GM19397 (cell line): ENCODE data around the gene C2CD4A.

Source experiments
- ATAC-seq: cut with Tn5 transposase; IDR thresholded peaks from one replicate; pipeline ENCODE4 v1.9.1; 2021; ENCODE audit warnings: mild to moderate bottlenecking, moderate library complexity; ENCODE audit not compliant: unreplicated experiment

Gene C2CD4A

DNA sequence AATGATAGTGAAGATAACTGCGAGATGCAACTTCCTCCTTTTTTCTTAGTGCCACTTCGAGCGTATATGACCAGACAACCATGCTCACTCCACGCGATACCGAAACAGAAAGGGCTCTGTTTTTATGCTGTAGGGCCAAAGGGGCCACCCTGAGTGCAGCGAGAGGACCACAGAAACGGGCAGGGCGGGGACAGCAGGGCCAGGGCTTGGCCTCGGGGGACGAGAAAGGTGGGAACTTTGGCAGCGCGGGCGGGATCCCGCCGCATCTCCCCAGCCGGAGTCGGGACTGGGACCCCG lies 7.0 kb upstream of the C2CD4A start:
- peak; percentile 68 for ATAC-seq

DNA sequence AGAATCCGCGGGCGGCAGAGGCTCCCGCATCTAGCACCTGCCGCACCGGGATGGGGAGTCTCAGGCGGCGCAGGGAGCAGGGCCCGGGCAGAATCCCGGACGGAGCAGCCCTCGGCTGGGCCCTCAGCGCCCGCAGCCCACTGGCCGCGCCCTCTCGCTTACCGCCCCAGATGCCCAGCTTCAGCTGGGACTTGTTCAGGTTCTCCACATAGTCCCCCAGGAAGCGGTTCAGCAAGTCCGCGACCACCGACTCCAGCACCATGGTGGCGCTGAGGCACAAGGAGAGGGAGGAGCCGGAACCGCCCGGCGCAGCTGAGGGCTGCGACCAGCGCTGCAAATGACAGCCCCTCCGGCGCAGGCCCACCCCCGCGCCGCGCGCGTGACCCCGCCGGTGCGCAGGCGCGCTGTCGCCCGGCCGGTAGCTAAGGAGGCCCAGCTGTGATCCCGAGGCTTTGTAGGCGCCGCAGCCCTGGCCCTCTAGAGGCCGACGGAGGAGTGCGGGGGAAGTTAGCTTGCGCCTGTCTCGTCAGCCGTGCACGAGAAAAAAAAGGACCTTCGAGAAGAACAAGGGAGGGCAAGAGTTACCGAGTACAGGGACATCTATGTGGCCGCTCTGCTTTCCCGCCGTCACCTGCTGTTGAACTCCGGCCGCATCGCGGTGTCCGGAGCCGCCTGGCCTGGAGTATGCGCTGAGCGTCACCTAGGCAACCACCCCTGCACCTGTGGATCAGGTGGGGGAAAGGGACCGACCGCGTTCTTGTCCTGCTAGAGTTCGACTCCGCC lies 6.5 kb upstream of the C2CD4A start, which contains the start of gene VPS13C:
TSS of gene VPS13C (minus strand) at position 335 of the 783 bp plus-strand sequence. CDS start at position 262, 73 bp downstream.
- ATAC-seq = peak; percentile 92

DNA sequence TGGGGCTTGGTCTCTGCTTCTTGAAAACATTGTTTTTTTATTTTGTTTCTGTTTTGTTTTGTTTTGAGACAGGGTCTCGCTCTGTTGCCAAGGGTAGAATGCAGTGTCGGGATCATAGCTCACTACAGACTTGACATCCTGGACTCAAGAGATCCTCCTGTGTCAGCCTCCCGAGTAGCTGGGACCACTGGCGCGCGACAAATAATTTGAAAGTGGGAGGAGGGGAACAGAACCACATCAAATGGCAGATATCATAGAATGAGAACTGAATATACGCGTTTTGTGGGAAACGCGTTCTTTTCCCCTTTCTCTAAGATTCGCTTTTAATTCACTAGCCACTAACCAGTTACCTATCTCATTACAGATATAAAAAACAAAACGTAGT lies 5.9 kb upstream of the C2CD4A start:
- no peak for ATAC-seq

DNA sequence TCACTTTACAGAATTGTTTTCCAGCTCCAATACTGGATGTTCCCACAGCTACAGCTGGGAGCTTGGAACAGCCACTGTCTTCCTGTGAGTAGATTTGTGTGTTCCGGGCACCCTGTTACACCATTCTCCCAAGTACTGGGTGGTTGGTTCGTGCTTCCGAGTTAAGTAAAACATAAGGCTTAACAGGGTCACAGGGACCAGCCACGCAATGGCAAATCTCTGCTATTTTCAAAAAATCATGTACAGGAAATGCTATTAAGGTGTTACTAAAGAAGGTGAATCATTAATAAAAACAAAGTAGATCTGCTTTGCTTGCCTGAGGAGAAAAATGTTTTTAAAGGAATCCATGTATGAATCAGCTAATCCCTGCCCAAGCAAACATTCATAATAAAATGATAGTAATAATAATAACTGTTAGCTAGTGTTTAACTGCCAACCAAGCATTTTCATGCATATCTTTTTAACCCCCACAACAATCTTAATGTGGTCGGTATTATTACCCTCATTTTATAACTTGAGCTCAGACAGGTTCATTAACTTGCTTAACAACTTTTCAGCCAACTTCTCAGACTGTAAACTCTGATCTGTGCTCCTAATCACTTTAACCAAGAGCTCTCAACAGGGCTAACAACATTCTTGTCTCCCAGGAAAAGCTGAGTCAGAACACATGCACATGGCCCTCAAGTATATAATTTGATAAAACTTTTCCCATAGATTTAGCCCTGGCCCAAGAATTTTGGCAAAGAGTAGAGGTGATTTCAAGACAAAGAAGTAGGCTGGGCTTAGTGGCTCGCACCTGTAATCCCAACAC lies 2.7 kb upstream of the C2CD4A start:
- no peak for ATAC-seq

DNA sequence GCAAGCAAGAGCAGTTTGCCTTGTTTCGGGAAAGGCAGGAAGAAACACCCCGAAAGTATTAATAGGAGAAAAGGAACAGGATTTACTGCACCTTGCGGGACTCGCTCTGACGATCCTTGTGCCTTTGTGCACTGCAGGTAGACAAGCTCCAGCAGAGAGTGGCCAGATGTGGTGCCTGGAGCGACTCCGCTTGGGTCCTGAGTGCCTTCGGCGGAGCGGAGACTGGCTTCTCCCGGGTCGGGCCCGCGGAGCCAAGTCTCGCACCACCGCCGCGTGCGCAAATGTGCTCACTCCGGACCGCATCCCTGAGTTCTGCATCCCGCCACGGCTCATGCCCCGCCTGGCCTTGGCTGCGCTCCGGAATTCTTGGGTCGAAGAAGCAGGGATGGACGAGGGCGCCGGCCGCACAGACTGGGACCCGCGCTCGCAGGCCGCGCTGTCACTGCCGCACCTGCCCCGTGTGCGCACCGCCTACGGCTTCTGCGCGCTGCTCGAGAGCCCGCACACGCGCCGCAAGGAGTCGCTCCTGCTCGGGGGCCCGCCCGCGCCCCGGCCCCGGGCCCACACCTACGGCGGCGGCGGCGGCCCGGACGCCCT lies 769 bp downstream of the C2CD4A start:
- peak; percentile 51 for ATAC-seq

DNA sequence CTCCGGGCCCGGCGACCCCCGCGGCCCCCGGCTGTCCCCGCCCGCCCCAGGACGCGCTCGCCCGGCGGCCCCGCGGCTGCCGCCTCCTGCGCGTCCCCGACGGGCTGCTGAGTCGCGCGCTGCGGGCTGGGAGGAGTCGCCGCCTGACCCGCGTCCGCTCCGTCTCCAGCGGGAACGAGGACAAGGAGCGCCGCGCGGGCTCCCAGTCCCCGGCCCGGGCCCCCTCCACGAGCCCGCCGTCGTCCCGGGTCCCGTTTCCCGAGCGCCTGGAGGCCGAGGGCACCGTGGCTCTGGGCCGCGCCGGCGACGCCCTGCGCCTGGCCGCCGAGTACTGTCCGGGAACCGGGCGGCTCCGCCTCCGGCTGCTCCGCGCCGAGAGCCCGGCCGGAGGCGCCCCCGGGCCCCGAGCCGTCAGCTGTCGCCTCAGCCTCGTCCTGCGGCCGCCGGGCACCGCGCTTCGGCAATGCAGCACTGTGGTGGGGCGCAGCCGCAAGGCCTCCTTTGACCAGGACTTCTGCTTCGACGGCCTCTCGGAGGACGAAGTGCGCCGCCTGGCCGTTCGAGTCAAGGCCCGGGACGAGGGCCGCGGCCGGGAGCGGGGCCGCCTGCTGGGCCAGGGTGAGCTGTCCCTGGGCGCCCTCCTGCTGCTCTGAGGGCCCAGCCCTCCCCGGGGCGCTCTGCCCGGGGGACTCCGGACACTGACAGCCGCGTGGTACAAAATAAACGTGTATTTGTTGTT lies 1.5 kb downstream of the C2CD4A start:
- peak; percentile 41 for ATAC-seq

DNA sequence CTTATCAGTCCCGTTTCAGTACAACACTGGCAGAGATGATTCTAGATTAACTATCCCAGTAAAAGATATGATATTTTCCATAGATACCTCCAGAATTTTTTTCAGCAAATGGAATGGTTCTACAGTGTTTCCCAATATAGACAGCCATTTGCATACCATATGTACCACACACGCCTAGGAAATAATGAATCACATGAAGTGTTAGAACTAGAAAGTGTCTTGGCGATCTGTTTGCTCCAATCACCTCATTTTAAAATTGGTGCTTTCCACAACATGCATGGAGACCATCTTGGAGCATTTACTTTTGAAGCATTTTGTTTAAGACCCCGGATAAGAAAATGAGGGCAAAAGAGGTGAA lies 2.0 kb downstream of the C2CD4A start:
- no peak for ATAC-seq

DNA sequence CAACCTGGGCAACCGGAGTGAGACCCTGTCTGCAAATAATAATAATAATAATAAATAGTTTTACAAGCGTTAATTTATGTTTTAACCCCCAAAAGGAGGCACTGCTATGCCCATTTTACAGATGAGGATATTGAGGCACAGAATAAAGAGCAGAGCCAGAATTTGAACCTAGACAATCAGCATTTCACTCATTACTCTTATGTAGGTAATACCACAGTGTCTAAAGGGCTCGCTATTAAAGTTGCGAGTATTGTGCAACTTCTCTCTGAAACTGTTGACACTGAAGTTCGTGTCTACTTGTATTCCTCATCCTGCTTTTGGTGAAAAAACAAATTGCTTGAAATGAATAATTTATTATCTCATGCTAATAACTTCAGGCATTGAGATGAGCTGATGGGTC lies 2.8 kb downstream of the C2CD4A start:
- ATAC-seq = no peak

DNA sequence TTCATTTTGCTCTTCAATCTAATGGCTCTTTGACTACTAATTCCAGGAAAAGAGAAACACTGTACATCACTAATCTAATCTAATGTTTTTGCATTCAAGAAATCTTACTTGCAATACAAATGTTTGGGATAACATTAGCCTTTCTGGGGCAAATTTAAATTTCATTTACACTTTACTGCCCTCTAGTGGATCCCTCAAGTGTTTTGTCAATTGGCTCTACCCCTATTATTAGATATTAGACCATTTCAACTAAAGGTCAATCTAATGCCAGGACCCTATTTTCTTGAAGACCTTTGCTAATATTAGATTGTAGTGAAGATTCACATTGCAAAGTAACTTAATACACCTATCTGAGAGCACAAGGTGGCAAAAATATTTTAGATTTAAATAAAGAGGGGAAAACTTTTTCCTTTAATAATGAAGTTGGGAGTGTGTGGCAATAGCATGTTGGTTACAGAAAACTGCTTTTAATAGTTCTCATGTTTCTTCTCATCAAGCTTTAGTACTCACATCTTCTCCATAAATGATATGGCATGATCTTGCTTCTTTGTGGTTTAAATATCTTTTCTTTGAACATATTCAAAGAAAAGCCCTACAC lies 5.0 kb downstream of the C2CD4A start:
- ATAC-seq = no peak

DNA sequence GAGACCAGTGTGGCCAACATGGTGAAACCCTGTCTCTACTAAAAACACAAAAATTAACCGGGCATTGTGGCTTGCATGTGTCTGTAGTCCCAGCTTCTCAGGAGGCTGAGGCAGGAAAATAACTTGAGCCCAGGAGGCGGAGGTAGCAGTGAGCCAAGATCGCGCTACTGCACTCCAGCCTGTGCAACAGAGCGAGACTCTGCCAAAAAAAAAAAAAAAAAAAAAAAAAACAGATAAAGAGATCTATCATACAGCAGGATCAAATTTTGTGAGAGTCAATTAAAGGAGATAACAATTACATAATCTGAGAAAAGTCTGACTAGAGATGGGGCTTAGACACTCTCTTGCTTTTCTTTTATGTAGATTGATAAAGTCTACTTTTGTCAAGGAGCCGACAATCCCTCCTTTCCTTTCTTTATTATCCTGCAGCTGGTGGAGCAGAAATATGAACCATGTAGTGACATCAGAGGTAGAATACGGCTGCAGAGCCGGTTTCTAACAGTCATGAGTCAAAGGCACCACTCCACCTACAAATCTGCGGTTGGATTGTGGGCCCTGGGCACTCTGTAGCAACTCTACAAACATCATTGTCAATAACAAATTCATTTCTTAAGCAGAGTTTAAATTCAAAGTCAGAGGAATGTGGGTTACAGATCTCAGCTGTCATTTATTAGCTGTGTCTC lies 9.0 kb downstream of the C2CD4A start:
- no peak for ATAC-seq

DNA sequence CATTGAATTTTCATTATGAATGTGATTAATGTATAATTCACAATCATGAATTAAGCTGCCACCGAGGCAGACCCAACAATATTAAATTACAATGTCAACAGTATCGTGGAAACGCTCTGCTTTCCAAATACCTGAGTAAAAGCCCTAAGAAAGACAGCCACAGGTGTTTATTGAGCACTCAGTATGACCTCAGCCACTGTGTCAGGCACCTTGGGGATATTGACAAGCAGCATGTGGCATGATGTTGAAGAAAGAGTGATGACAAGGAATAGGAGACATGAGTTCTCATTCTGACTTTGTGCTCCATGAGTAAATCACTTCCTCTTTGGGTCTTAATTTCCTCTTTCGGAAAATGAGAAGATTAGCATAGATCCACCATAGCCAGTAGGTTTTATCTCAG lies 12.8 kb downstream of the C2CD4A start:
- no peak for ATAC-seq

DNA sequence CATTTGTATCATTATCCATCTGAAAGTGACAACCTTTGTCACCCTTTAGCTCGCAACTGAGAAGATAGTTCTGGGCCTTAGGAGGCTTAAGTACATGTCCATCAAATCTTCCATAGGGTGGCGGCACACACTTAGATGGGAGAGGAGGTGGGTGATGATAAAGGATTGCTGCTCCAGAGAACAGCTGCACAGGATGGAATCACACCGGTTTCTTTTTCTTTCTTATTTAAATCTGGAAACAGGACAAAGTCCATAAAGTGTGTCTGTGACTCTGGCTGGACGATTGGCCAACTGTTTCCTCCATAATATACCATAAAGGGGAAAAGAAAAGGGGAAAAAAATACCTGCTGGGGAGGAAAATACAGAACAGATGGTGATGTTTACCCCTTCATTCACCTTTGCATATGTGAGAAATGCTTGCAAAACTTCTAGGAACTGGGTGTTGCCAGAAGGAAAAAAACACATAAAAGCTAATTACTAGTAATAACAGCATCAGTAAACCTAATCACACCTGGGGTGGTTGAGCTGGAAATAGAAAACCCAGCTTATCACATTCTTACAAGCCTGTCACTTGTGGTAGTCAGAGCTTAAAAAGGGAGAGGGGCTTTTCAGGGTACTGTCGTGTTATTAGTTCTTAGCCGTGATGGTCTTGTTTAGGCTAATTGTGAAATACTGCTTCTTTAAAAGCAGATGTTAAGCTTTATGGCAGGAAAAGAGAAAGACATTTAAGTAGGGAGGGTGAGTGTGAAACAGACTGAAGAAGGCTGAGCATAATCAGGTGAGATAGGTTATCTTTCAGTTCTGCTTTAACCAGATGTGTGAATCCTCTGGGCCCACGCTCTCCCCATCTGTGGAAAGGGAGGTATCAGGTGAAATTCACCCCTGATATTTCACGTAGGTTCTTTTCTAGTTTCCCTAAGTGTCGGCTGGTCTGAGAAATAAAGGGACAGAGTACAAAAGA lies 16.7 kb downstream of the C2CD4A start:
- no peak for ATAC-seq

DNA sequence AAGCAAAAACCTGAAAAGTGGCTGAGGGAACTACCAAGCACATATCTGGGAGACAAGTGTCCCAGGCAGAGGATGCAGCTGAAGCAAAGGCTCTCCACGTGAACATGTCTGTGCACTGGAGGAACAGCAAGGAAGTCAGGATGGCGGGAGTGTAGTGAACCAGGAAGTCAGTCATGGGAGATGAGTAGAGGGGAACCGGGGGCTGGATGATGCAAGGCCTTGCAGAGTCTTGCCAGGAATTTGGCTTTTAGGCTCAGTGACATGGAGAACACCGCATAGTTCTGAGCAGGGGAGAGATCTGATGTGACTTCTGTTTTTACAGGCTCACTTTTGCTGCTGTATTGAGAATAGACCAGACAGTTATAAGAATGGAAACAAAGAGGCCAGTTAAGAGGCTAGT lies 19.0 kb downstream of the C2CD4A start:
- no peak for ATAC-seq

DNA sequence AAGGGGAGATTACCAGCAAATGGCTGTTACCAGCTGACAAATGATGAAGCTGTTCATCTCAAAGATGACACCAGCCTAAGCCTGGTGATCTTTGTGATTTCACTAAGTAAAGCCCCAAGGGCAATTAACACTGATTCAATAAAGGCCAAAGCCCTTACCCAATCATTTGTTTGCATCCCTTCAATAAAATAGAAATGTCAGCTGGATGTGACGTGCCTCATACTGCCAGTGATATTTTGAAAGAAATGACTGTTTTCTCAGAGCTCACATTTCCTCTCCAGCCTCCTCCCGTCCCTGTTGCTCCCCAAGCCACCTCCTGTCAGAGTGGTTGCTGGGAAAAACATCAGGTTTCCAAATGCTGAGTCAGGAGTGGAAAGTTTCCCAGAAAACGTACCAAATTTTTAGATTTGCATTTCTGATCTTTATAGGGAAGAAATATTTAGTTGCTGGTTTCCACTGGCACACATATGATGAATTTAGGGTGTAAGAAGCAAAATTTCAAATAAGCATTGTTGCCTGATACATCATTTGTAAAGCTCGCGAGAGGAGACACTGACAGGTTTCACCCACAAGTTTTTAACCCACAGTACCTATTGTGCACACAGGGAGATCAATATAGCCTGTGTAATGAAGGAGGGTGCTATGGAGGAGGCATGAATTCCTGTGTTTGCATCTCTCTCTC lies 21.0 kb downstream of the C2CD4A start:
- no peak for ATAC-seq

DNA sequence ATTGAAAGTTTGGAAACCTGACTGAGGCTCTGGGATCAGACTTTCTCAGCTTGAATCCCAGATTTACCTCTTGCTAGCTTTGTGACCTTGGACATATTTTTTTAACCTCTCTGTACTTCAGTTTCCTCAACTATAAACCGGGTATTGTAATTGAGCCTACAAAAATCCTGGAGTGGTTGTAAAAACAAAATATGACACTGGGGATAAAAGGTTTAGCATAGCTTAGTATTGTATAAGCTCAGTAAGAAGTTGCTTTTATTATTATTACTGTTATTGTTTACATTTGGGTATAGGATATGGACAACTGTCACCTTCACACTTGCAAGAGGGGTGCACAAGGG lies 21.5 kb downstream of the C2CD4A start:
- ATAC-seq = no peak

DNA sequence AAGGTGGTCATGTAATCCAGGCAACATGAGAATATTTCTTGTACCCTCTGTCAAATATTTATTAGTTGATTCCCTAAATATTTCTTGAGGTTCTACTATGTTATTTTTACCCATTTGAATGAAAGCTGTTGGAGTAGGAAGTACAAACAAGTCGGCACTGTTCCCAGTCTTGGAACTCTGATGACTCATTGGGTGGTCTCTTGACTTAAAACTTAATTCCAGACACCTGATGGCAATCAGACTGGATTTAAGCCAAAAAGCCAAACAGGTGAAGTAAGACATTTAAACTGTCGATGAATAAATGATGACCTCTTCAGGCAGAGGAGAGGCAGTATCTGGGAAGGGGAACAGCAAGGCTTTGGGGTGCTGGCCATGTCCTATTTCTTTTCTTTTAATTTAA lies 22.8 kb downstream of the C2CD4A start:
- ATAC-seq = no peak

DNA sequence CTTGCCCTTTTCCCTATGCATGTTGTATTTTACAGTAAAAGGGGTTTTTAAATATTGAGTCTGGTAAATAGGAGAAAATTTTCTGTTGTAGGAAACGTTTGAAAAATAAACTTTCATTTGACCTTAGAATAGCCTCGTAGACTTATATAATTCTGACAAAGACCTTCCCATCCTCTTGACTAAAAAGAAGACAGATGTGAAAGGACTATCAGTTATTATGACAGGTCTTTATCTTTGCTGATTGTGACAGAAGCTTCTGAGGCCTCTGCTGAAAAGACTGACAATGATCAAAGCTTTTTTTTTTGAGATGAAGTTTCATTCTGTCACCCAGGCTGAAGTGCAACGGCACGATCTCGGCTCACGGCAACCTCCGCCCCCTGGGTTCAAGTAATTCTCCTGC lies 24.2 kb downstream of the C2CD4A start:
- ATAC-seq = no peak

DNA sequence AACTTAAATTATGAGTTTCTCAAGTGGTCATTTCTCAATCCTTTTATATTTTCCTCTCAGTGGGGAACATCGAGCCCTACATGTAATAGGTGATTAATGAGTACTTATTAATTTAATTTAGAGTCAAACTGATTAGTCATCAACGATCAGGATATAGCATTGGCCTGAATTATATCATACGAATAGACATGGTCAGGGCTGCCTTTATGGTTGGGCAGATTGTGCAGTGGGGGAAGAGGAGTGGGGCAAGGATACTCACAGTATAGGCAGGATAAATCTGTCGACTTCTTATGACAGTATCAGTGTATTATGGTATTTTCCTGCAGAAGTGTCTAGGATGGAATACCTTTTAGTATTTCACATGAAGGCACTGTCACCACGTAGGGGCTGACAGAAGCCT lies 27.0 kb downstream of the C2CD4A start:
- no peak for ATAC-seq

DNA sequence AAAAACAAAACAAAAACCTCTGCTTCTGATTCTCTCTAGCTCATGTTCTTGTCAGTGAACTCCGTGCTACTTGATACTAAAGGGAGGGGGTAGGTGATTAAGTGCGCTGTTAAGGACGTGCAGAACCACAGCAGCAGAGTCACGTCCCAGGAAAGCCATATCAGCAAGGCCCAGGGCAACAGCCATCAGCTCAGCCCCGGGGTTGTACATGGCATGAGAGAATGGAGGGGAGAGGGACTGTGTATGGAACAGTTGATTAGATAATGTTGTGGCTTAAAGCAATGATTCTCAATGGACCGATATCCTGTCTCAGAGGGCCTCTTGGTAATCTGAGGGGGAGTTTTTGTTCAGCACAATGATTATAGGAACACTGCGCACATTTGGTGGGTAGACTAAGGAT lies 27.6 kb downstream of the C2CD4A start:
- no peak for ATAC-seq
